ENCODE data around the gene INAFM1. TPM values are rescaled to one million over a fixed set of nuclear protein-coding genes. Genes with fewer than 3 reads are reported as not detected.
"Not testable (repeated sequence)": the region's sequence is repeated elsewhere in the genome, so short reads cannot be mapped to it uniquely, and the experiment has no call there.

Gene INAFM1
- total RNA-seq, 2 experiments from 2014 or later, result 12.4 to 13.7 TPM

GRCh38 chr19:47243364-47243775 is 31.3 kb upstream of the INAFM1 start:
- intact Hi-C loops (cut with micrococcal nuclease), result loop anchor here (1.0 to 5.0 kb wide), 2 partner anchors 13 to 221 kb away; partner anchors contain the start of gene CCDC9
- H3K4me1 Mint-ChIP-seq (ENCODE audit: low read depth), result peaks cover 29% of the 10 kb centered on the region
- peaks cover 1% of the 10 kb centered on the region for H3K27me3 Mint-ChIP-seq
- DNase-seq, result no peak
- ChIA-PET POLR2A (interaction anchor here (0.8 to 2.8 kb wide), 11 partner anchors 11 to 130 kb away, joined by 3 to 49 read pairs (median 8); partner anchors contain the start of genes CCDC9 and ZC3H4), CTCF (interaction anchor here (0.8 to 6.8 kb wide), 14 partner anchors 9 to 230 kb away, joined by 3 to 333 read pairs (median 32); partner anchors contain the start of genes CCDC9, SAE1 and ZC3H4)
- H3K4me3 Mint-ChIP-seq, result peak overlapping the region; percentile 76
- H3K9me3 Mint-ChIP-seq, result no peaks in the 10 kb centered on the region
- H3K36me3 Mint-ChIP-seq, result no peaks in the 10 kb centered on the region
- H3K27ac Mint-ChIP-seq, result peak overlapping the region; percentile 90

DNA sequence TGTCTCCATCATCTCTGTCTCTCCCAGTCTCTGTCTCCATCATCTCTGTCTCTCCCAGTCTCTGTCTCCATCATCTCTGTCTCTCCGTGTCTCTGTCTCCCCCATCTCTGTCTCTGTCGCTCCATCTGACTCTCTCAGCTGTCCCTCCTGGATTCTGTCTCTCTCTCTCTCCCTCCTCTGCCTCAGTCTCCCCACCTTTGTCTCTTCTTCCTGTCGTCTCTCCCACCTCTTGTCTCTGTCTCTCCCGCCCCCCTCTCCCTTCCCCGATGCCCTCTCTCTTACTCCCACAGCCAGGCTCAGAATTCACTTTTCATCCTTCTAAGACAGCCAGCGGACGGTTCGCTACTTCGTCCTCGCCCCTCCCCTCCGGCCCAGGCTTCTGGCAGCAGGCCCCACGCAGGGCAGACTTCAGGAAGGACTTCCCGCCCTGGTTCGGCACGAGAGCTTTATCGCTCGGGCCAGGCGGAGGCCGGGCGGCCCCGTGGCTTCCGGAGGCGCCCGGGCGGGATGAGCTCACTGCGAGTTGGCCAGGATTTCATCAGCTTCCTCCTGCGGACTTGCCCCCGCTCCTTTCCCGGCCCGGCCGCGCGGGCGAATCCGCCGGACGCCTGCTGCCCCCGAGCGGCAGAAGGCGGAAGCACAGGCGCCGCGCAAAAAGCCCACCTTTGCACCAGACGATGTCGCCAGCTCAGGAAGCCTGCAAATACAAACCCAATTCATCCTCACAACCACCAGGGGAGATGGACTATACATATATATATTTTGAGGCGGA is 30.7 kb upstream of the INAFM1 start:
- POLR2A ChIA-PET, result interaction anchor here (0.6 to 2.8 kb wide), 21 partner anchors 10 to 231 kb away, joined by 3 to 49 read pairs (median 5); partner anchors contain the start of genes CCDC9, DHX34, SAE1 and ZC3H4
- peak overlapping the region; percentile 90 for H3K27ac Mint-ChIP-seq
- no peaks in the 10 kb centered on the region for H3K9me3 Mint-ChIP-seq
- intact Hi-C loops (cut with micrococcal nuclease), result loop anchor here (1.0 to 5.0 kb wide), 8 partner anchors 12 to 222 kb away; partner anchors contain the start of genes BBC3, CCDC9 and SAE1
- CTCF ChIA-PET, result interaction anchor here (0.6 to 6.8 kb wide), 52 partner anchors 9 to 626 kb away, joined by 3 to 333 read pairs (median 6); partner anchors contain the start of genes ARHGAP35, CCDC9, DHX34 and INAFM1
- peaks cover under 1% of the 10 kb centered on the region for H3K27me3 Mint-ChIP-seq
- no peaks in the 10 kb centered on the region for H3K36me3 Mint-ChIP-seq
- H3K4me1 Mint-ChIP-seq (ENCODE audit: low read depth), result peaks cover 25% of the 10 kb centered on the region
- DNase-seq, result peak; percentile 96
- H3K4me3 Mint-ChIP-seq, result peak overlapping the region; percentile 76

GRCh38 chr19:47247308-47247990 is 27.2 kb upstream of the INAFM1 start:
- no peak overlapping the region for H3K4me3 Mint-ChIP-seq
- intact Hi-C loops (cut with micrococcal nuclease), result no loop called here
- H3K36me3 Mint-ChIP-seq, result no peaks in the 10 kb centered on the region
- no peaks in the 10 kb centered on the region for H3K27me3 Mint-ChIP-seq
- ChIA-PET POLR2A (interaction anchor here (1.0 to 1.4 kb wide), 2 partner anchors 15 to 21 kb away, joined by 3 read pairs; no protein-coding TSS in a partner anchor), CTCF (interaction anchor here (0.6 to 6.8 kb wide), 25 partner anchors 8 to 482 kb away, joined by 3 to 333 read pairs (median 5); partner anchors contain the start of genes CCDC9, SAE1 and ZC3H4)
- no peaks in the 10 kb centered on the region for H3K9me3 Mint-ChIP-seq
- DNase-seq, result peak; percentile 88
- H3K4me1 Mint-ChIP-seq (ENCODE audit: low read depth), result peaks cover 17% of the 10 kb centered on the region
- peak overlapping the region; percentile 35 for H3K27ac Mint-ChIP-seq

DNA sequence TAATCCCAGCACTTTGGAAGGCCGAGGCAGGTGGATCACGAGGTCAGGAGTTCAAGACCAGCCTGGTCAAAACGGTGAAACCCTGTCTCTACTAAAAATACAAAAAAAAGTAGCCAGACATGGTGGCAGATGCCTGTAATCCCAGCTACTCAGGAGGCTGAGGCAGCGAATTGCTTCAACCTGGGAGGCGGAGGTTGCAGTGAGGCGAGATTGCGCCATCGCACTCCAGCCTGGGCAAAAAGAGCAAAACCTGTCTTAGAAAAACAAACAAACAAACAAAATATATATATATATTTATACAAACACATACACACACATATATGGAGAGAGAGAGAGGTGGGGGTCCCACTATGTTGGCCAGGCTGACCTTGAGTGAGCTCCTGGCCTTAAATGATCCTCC is 21.7 kb upstream of the INAFM1 start:
- intact Hi-C loops (cut with micrococcal nuclease); H3K27ac Mint-ChIP-seq; H3K4me3 Mint-ChIP-seq; H3K27me3 Mint-ChIP-seq; H3K36me3 Mint-ChIP-seq; H3K9me3 Mint-ChIP-seq; DNase-seq: not testable (repeated sequence)
- ChIA-PET CTCF (interaction anchor here (1.1 to 6.0 kb wide), 3 partner anchors 8 to 239 kb away, joined by 3 to 94 read pairs (median 3); no protein-coding TSS in a partner anchor), POLR2A (interaction anchor here (0.6 kb wide), 1 partner anchor 97 kb away, joined by 3 read pairs; no protein-coding TSS in a partner anchor)
- peaks cover 13% of the 10 kb centered on the region for H3K4me1 Mint-ChIP-seq (ENCODE audit: low read depth)

GRCh38 chr19:47253467-47253881 is 21.2 kb upstream of the INAFM1 start:
- Mint-ChIP-seq H3K4me3 (no peak overlapping the region), H3K36me3 (peaks cover 7% of the 10 kb centered on the region), H3K27ac (no peak overlapping the region), H3K4me1 (ENCODE audit: low read depth) (peaks cover 18% of the 10 kb centered on the region), H3K9me3 (no peaks in the 10 kb centered on the region), H3K27me3 (no peaks in the 10 kb centered on the region)
- CTCF ChIA-PET, result interaction anchor here (1.1 to 6.0 kb wide), 3 partner anchors 8 to 240 kb away, joined by 3 to 94 read pairs (median 3); no protein-coding TSS in a partner anchor
- no peak for DNase-seq
- POLR2A ChIA-PET, result interaction anchor here (0.6 to 1.4 kb wide), 2 partner anchors 10 to 96 kb away, joined by 3 read pairs; no protein-coding TSS in a partner anchor
- intact Hi-C loops (cut with micrococcal nuclease), result no loop called here

GRCh38 chr19:47253970-47254369 is 20.7 kb upstream of the INAFM1 start:
- Mint-ChIP-seq H3K4me1 (ENCODE audit: low read depth) (peaks cover 23% of the 10 kb centered on the region), H3K4me3 (no peak overlapping the region), H3K9me3 (no peaks in the 10 kb centered on the region), H3K27ac (peak overlapping the region; percentile 20), H3K36me3 (peaks cover 11% of the 10 kb centered on the region), H3K27me3 (no peaks in the 10 kb centered on the region)
- ChIA-PET CTCF (interaction anchor here (1.1 to 6.0 kb wide), 3 partner anchors 8 to 240 kb away, joined by 3 to 94 read pairs (median 3); no protein-coding TSS in a partner anchor), POLR2A (interaction anchor here (1.4 kb wide), 1 partner anchor 10 kb away, joined by 3 read pairs; no protein-coding TSS in a partner anchor)
- intact Hi-C loops (cut with micrococcal nuclease), result no loop called here
- no peak for DNase-seq

- peak; percentile 98 for DNase-seq
- peak within 1 kb of the TSS; percentile 90 for H3K4me3 Mint-ChIP-seq
- H3K27me3 Mint-ChIP-seq, result no peaks in the 10 kb centered on the region
- peak within 1 kb of the TSS; percentile 98 for H3K27ac Mint-ChIP-seq
- peaks cover 29% of the 10 kb centered on the region for H3K36me3 Mint-ChIP-seq
- POLR2A ChIA-PET, result interaction anchor here (0.8 to 2.6 kb wide), 13 partner anchors 12 to 1363 kb away, joined by 3 to 38 read pairs (median 6); partner anchors contain the start of genes INAFM1, RPL18, SLC1A5 and SPHK2
- no peaks in the 10 kb centered on the region for H3K9me3 Mint-ChIP-seq
- CTCF ChIA-PET, result interaction anchor here (0.6 to 6.0 kb wide), 8 partner anchors 11 to 228 kb away, joined by 3 to 94 read pairs (median 5); partner anchors contain the start of genes DHX34 and KPTN
- peaks cover 32% of the 10 kb centered on the region for H3K4me1 Mint-ChIP-seq (ENCODE audit: low read depth)
- intact Hi-C loops (cut with micrococcal nuclease), result loop anchor here (1.0 to 5.0 kb wide), 7 partner anchors 13 to 539 kb away; partner anchors contain the start of genes ARHGAP35, BICRA, PRKD2 and TMEM160
Observed at GRCh38 chr19:47255879-47256692, 18.6 kb upstream of the INAFM1 start, which contains the start of gene CCDC9. TSS of gene CCDC9 (plus strand) at chr19:47256525. CDS start at chr19:47258401, 1,876 bp downstream.

DNA sequence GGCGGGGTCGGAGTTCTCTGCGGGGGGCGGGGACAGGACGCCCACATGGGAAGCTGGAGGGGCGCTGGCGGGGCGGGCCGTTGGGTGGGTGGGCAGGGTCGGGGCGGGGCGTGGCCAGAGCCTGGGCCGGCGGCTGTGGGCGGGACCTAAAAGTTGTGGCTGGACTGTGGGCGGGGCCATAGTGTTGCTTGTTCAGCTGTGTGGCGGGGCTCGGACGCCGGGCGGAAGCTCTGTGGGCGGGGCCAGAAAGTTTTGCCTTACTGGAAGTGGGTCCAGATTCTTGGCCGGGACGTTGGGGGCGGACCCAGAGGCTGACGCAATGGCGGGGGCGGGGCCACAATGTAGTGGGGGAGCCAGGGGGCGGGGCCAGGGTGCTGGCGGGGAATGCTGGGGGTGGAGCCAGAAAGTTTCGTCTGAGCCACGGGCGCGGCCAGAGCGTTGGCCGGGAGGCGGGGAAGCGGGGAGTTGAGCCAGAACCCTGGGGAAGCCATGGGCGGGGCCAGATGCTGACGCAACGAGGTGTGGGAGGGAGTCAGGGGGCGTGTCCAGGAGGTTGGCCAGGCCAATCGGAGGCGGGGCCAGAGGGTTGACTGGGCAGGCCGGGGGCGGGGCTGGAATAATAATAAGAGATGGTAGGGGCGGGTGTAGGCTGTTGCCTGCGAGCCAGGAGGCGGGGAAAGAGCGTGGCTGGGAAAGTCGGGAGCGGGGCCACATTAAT is 17.8 kb upstream of the INAFM1 start:
- Mint-ChIP-seq H3K27ac (peak overlapping the region; percentile 98), H3K4me1 (ENCODE audit: low read depth) (peaks cover 32% of the 10 kb centered on the region), H3K27me3 (no peaks in the 10 kb centered on the region), H3K36me3 (peaks cover 33% of the 10 kb centered on the region), H3K9me3 (no peaks in the 10 kb centered on the region), H3K4me3 (peak overlapping the region; percentile 90)
- CTCF ChIA-PET, result interaction anchor here (0.6 to 6.0 kb wide), 8 partner anchors 11 to 227 kb away, joined by 3 to 94 read pairs (median 5); partner anchors contain the start of genes DHX34 and KPTN
- POLR2A ChIA-PET, result interaction anchor here (0.6 to 2.6 kb wide), 15 partner anchors 12 to 1362 kb away, joined by 3 to 38 read pairs (median 4); partner anchors contain the start of genes INAFM1, RPL18, SLC1A5 and SPHK2
- intact Hi-C loops (cut with micrococcal nuclease), result loop anchor here (1.0 to 5.0 kb wide), 8 partner anchors 14 to 540 kb away; partner anchors contain the start of genes ARHGAP35, BICRA, INAFM1 and PRKD2
- peak; percentile 100 for DNase-seq

- intact Hi-C loops (cut with micrococcal nuclease), result loop anchor here (1.0 to 5.0 kb wide), 3 partner anchors 17 to 541 kb away; partner anchors contain the start of genes BICRA, INAFM1 and PRKD2
- H3K4me1 Mint-ChIP-seq (ENCODE audit: low read depth), result peaks cover 34% of the 10 kb centered on the region
- no peaks in the 10 kb centered on the region for H3K27me3 Mint-ChIP-seq
- CTCF ChIA-PET, result interaction anchor here (1.1 to 6.0 kb wide), 4 partner anchors 12 to 227 kb away, joined by 3 to 94 read pairs (median 10); partner anchors contain the start of genes DHX34 and KPTN
- no peaks in the 10 kb centered on the region for H3K9me3 Mint-ChIP-seq
- peak overlapping the region; percentile 90 for H3K4me3 Mint-ChIP-seq
- peaks cover 38% of the 10 kb centered on the region for H3K36me3 Mint-ChIP-seq
- POLR2A ChIA-PET, result interaction anchor here (0.6 to 2.6 kb wide), 5 partner anchors 13 to 469 kb away, joined by 3 to 38 read pairs (median 6); partner anchors contain the start of genes INAFM1 and SLC1A5
- H3K27ac Mint-ChIP-seq, result peak overlapping the region; percentile 98
- no peak for DNase-seq
Observed at GRCh38 chr19:47257411-47258169, 17.1 kb upstream of the INAFM1 start.

Measured in activated CD4-positive, alpha-beta memory T cell treated with anti-CD3 and anti-CD28 coated beads for 36 hours (primary cell).